ENCODE results near the gene TRIM14. TPM values are rescaled to one million over a fixed set of nuclear protein-coding genes. Genes with fewer than 3 reads are reported as not detected.

TRIM14 gene
- total RNA-seq, 1 experiment from 2014 or later: 34.1 TPM

Other genes with a start within 250 kb of the TRIM14 start
- gene TRMO, start 196.7 kb downstream of the TRIM14 start, total RNA-seq (2022): 4.8 and 5.0 TPM in 2 replicates
- not detected in 2 replicates for gene HEMGN, start 181.1 kb downstream of the TRIM14 start, total RNA-seq (2022)
- gene ANP32B, start 135.9 kb downstream of the TRIM14 start, total RNA-seq (2022): 118 and 135 TPM in 2 replicates
- gene NANS, start 62.5 kb downstream of the TRIM14 start, total RNA-seq (2022): 43.0 and 47.5 TPM in 2 replicates
- gene CORO2A, start 73.4 kb upstream of the TRIM14 start, total RNA-seq (2022): 24.3 and 30.6 TPM in 2 replicates
- gene TBC1D2, start 136.4 kb upstream of the TRIM14 start, total RNA-seq (2022): 8.3 TPM in 2 replicates